Body of pancreas (tissue), 4 donors: ENCODE data around the gene SMARCB1.

ENCODE experiments used
- CTCF ChIP-seq, 7 experiments: fragments of 450-650 bp in 4 of 7; fragments of 200-600 bp in 3 of 7; sonication (generic) in 3 of 7; IDR thresholded peaks; one replicate each; pipeline ENCODE4 v1.5.1; 2016 to 2019; ENCODE audit warnings: antibody characterized with exemption in 7 of 7
- POLR2A ChIP-seq, 3 donors: fragments of 450-650 bp; IDR thresholded peaks; one replicate each; pipeline ENCODE4 v1.6.1; 2016; ENCODE audit warnings: antibody characterized with exemption in 3 of 3, mild to moderate bottlenecking in 2 of 3

GRCh38 chr22:23841736-23842445 lies 55.1 kb downstream of the SMARCB1 start:
- TF ChIP-seq POLR2A (IDR thresholded peaks at IDR 0.05) (no peak), CTCF (IDR thresholded peaks at IDR 0.05) (no peak)
